ENCODE measurements around the gene SLC44A5.

DNA sequence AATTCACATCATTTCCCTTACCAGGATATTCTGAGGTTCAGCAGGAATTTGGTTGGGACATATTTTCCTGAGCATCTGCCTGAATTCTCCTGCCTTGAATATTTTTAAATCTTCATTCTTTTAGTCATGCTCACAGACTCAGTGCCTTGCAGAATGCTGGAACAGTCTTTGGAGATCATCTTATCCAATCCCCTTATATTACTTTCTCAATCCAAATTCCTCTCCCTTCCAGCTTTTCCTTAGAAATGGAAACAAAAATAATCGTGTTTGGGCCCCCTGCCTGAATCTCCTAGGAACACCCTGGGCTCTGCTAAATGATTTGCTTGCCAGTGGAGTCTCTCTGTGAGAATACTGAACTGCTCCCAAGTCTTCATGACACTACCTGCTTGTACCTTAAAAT, 438.4 kb downstream of the SLC44A5 start:
- no peak for TF ChIP-seq EZH2 (IDR thresholded peaks at IDR 0.05; ENCODE audit: borderline replicate concordance, low read depth, low read length, severe bottlenecking)
- TF ChIP-seq, protein P1, sequence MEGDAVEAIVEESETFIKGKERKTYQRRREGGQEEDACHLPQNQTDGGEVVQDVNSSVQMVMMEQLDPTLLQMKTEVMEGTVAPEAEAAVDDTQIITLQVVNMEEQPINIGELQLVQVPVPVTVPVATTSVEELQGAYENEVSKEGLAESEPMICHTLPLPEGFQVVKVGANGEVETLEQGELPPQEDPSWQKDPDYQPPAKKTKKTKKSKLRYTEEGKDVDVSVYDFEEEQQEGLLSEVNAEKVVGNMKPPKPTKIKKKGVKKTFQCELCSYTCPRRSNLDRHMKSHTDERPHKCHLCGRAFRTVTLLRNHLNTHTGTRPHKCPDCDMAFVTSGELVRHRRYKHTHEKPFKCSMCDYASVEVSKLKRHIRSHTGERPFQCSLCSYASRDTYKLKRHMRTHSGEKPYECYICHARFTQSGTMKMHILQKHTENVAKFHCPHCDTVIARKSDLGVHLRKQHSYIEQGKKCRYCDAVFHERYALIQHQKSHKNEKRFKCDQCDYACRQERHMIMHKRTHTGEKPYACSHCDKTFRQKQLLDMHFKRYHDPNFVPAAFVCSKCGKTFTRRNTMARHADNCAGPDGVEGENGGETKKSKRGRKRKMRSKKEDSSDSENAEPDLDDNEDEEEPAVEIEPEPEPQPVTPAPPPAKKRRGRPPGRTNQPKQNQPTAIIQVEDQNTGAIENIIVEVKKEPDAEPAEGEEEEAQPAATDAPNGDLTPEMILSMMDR (IDR thresholded peaks at IDR 0.05; ENCODE audit: borderline replicate concordance, extremely low read depth, low read length, poor library complexity, severe bottlenecking): no peak
